CD8-positive, alpha-beta memory T cell (primary cell): ENCODE data around the gene GPX4. TPM values are rescaled to one million over a fixed set of nuclear protein-coding genes. Genes with fewer than 3 reads are reported as not detected.

Experiments
- CTCF ChIA-PET: fragments of 350-600 bp; sonication (Branson Sonifier 250); formaldehyde crosslinking; loops from one replicate; lab custom pipeline; 2021; ENCODE audit warnings: antibody characterized with exemption; lab: Charles Lee
- POLR2A ChIA-PET: fragments of 350-600 bp; sonication (Branson Sonifier 250); formaldehyde crosslinking; loops from one replicate; lab custom pipeline; 2021; ENCODE audit warnings: antibody characterized with exemption; lab: Charles Lee
- DNase-seq, 5 donors: peaks; one replicate each; pipeline versions ENCODE4 v3.0.0 to v3.0.0-alpha.2; 2020 to 2022; ENCODE audit warnings: mixed read lengths in 1 of 5
- H3K27ac ChIP-seq: one replicate; pipeline ENCODE4 v1.7.0; 2013; ENCODE audit warnings: low read depth, mild to moderate bottlenecking, low read length, moderate library complexity
- H3K27me3 ChIP-seq: 2 replicates; pipeline ENCODE4 v1.7.0; 2013; ENCODE audit warnings: low read length, mild to moderate bottlenecking; ENCODE audit not compliant: insufficient read depth, poor library complexity, severe bottlenecking
- H3K36me3 ChIP-seq: 2 replicates; pipeline ENCODE4 v1.7.0; 2013; ENCODE audit warnings: mild to moderate bottlenecking, low read length, moderate library complexity; ENCODE audit not compliant: insufficient read depth
- H3K4me1 ChIP-seq: 2 replicates; pipeline ENCODE4 v1.7.0; 2013; ENCODE audit warnings: mild to moderate bottlenecking, low read length, moderate library complexity; ENCODE audit not compliant: insufficient read depth
- H3K4me3 ChIP-seq: 2 replicates; pipeline ENCODE4 v1.7.0; 2013; ENCODE audit warnings: mild to moderate bottlenecking, low read length
- H3K9me3 ChIP-seq: 2 replicates; pipeline ENCODE4 v1.7.0; 2013; ENCODE audit warnings: mild to moderate bottlenecking, low read length
- H3K27ac Mint-ChIP-seq, 8 donors: one replicate each; pipeline ENCODE4 v1.8.0; 2020 to 2021; ENCODE audit warnings: mixed read lengths in 8 of 8, mild to moderate bottlenecking in 6 of 8, inconsistent platforms in 3 of 8, moderate library complexity in 3 of 8
- H3K27me3 Mint-ChIP-seq, 2 donors: one replicate each; pipeline ENCODE4 v1.8.0; 2020 to 2021; ENCODE audit warnings: mixed read lengths in 2 of 2, mild to moderate bottlenecking in 1 of 2, moderate library complexity in 1 of 2
- H3K36me3 Mint-ChIP-seq, 3 donors: one replicate each; pipeline ENCODE4 v1.8.0; 2020 to 2021; ENCODE audit warnings: mixed read lengths in 3 of 3, inconsistent platforms in 1 of 3, mild to moderate bottlenecking in 1 of 3
- H3K4me1 Mint-ChIP-seq, 3 donors: one replicate each; pipeline ENCODE4 v1.8.0; 2020 to 2021; ENCODE audit warnings: mixed read lengths in 3 of 3, inconsistent platforms in 1 of 3, mild to moderate bottlenecking in 1 of 3
- H3K4me3 Mint-ChIP-seq, 7 donors: one replicate each; pipeline ENCODE4 v1.8.0; 2020 to 2021; ENCODE audit warnings: mixed read lengths in 7 of 7, mild to moderate bottlenecking in 6 of 7, moderate library complexity in 4 of 7, inconsistent platforms in 2 of 7
- H3K9me3 Mint-ChIP-seq, 5 donors: one replicate each; pipeline ENCODE4 v1.8.0; 2020 to 2022; ENCODE audit warnings: mixed read lengths in 5 of 5, mild to moderate bottlenecking in 3 of 5, moderate library complexity in 2 of 5, inconsistent platforms in 1 of 5
- polyA plus RNA-seq: library from polyadenylated mRNA; unstranded; fragments of 300-500 nt; fragmentation: Illumina TruSeq; gene quantifications from one replicate; pipeline ENCODE4 v1.2.3, GENCODE V29; 2021
- total RNA-seq, 2 experiments: library from RNA; stranded (reverse); gene quantifications; one replicate each; pipeline ENCODE4 v1.2.3, GENCODE V29; 2021

Gene GPX4
- total and polyA plus RNA-seq, 3 experiments from 2014 or later: 222 to 373 (median 222) TPM

GRCh38 chr19:1065606-1066109 is 38.1 kb upstream of the GPX4 start:
- H3K27me3 Mint-ChIP-seq: no peaks in the 10 kb centered on the region
- Histone ChIP-seq H3K4me3 (peak overlapping the region; percentile 26), H3K27ac (no peak overlapping the region), H3K27me3 (no peaks in the 10 kb centered on the region), H3K36me3 (peaks cover 8% of the 10 kb centered on the region), H3K9me3 (no peaks in the 10 kb centered on the region), H3K4me1 (peaks cover 40% of the 10 kb centered on the region)
- H3K36me3 Mint-ChIP-seq: peaks cover 8 to 33% (median 9%) of the 10 kb centered on the region in 3 donors
- H3K27ac Mint-ChIP-seq: peak overlapping the region; percentile 26 to 96 (median 76)
- H3K9me3 Mint-ChIP-seq: no peaks in the 10 kb centered on the region
- DNase-seq: peak in 1 of 5 donors; percentile 49
- H3K4me1 Mint-ChIP-seq: peaks cover 21 to 54% (median 37%) of the 10 kb centered on the region in 3 donors
- ChIA-PET CTCF (interaction anchor here (1.2 to 5.6 kb wide), 6 partner anchors 8 to 47 kb away, joined by 5 to 264 read pairs (median 16); partner anchors contain the start of genes ABCA7, CNN2 and RNU6-2), POLR2A (interaction anchor here (1.0 to 17.4 kb wide), 7 partner anchors 8 to 128 kb away, joined by 3 to 737 read pairs (median 14); partner anchors contain the start of genes ABCA7, GPX4 and POLR2E)
- peak overlapping the region; percentile 10 to 100 (median 79) for H3K4me3 Mint-ChIP-seq

- H3K27me3 Mint-ChIP-seq: no peaks in the 10 kb centered on the region
- Histone ChIP-seq H3K4me3 (peak overlapping the region; percentile 54), H3K9me3 (no peaks in the 10 kb centered on the region), H3K36me3 (peaks cover 8% of the 10 kb centered on the region), H3K4me1 (peaks cover 45% of the 10 kb centered on the region), H3K27ac (peak overlapping the region; percentile 90), H3K27me3 (no peaks in the 10 kb centered on the region)
- peak in 1 of 5 donors; percentile 53 for DNase-seq
- H3K36me3 Mint-ChIP-seq: peaks cover 8 to 34% (median 9%) of the 10 kb centered on the region in 3 donors
- no peaks in the 10 kb centered on the region for H3K9me3 Mint-ChIP-seq
- H3K27ac Mint-ChIP-seq: peak overlapping the region in 5 of 8 donors; percentile 66 to 100 (median 85)
- ChIA-PET CTCF (interaction anchor here (0.7 to 5.6 kb wide), 10 partner anchors 9 to 128 kb away, joined by 3 to 264 read pairs (median 10); partner anchors contain the start of genes ABCA7 and CNN2), POLR2A (interaction anchor here (1.0 to 17.4 kb wide), 13 partner anchors 8 to 203 kb away, joined by 3 to 737 read pairs (median 14); partner anchors contain the start of genes ABCA7, CIRBP, CNN2 and GPX4)
- peak overlapping the region in 6 of 7 donors; percentile 29 to 100 (median 82) for H3K4me3 Mint-ChIP-seq
- peaks cover 21 to 54% (median 37%) of the 10 kb centered on the region in 3 donors for H3K4me1 Mint-ChIP-seq
These were observed 37.5 kb upstream of the GPX4 start for GRCh38 chr19:1066251-1066747.

- Mint-ChIP-seq H3K9me3 (no peaks in the 10 kb centered on the region), H3K27ac (peak within 1 kb of the TSS; percentile 91 to 100 (median 98)), H3K27me3 (no peaks in the 10 kb centered on the region), H3K36me3 (peaks cover 11 to 33% (median 11%) of the 10 kb centered on the region in 3 donors), H3K4me1 (peaks cover 24 to 58% (median 41%) of the 10 kb centered on the region in 3 donors), H3K4me3 (peak within 1 kb of the TSS; percentile 87 to 100 (median 96))
- Histone ChIP-seq H3K4me3 (peak within 1 kb of the TSS; percentile 81), H3K9me3 (no peaks in the 10 kb centered on the region), H3K36me3 (peaks cover 8% of the 10 kb centered on the region), H3K4me1 (peaks cover 49% of the 10 kb centered on the region), H3K27me3 (no peaks in the 10 kb centered on the region), H3K27ac (peak within 1 kb of the TSS; percentile 90)
- CTCF ChIA-PET: interaction anchor here (0.7 to 5.6 kb wide), 18 partner anchors 9 to 178 kb away, joined by 3 to 264 read pairs (median 6); partner anchors contain the start of genes ABCA7, CNN2, RNU6-2 and TMEM259
- POLR2A ChIA-PET: interaction anchor here (1.0 to 17.4 kb wide), 15 partner anchors 9 to 202 kb away, joined by 3 to 737 read pairs (median 12); partner anchors contain the start of genes ABCA7, CIRBP, CNN2 and GPX4
- DNase-seq: peak; percentile 82 to 93 (median 89)
These were observed 37.0 kb upstream of the GPX4 start, which contains the start of gene ARHGAP45 for GRCh38 chr19:1066748-1067340. TSS of gene ARHGAP45 (plus strand) at chr19:1067167. CDS start at chr19:1067406, 239 bp downstream.

- DNase-seq: peak; percentile 74 to 91 (median 84)
- Histone ChIP-seq H3K4me3 (peak overlapping the region; percentile 81), H3K4me1 (peaks cover 55% of the 10 kb centered on the region), H3K27me3 (no peaks in the 10 kb centered on the region), H3K36me3 (peaks cover 13% of the 10 kb centered on the region), H3K9me3 (no peaks in the 10 kb centered on the region), H3K27ac (peak overlapping the region; percentile 90)
- CTCF ChIA-PET: interaction anchor here (0.9 to 5.6 kb wide), 18 partner anchors 10 to 177 kb away, joined by 3 to 264 read pairs (median 6); partner anchors contain the start of genes ABCA7, CNN2, RNU6-2 and TMEM259
- no peaks in the 10 kb centered on the region for H3K27me3 Mint-ChIP-seq
- POLR2A ChIA-PET: interaction anchor here (0.6 to 17.4 kb wide), 20 partner anchors 10 to 270 kb away, joined by 3 to 737 read pairs (median 7); partner anchors contain the start of genes ABCA7, CIRBP, CNN2 and GPX4
- H3K9me3 Mint-ChIP-seq: no peaks in the 10 kb centered on the region
- H3K4me1 Mint-ChIP-seq: peaks cover 30 to 64% (median 46%) of the 10 kb centered on the region in 3 donors
- H3K4me3 Mint-ChIP-seq: peak overlapping the region; percentile 87 to 100 (median 96)
- peaks cover 12 to 37% (median 13%) of the 10 kb centered on the region in 3 donors for H3K36me3 Mint-ChIP-seq
- H3K27ac Mint-ChIP-seq: peak overlapping the region; percentile 91 to 100 (median 98)
These were observed 36.3 kb upstream of the GPX4 start for GRCh38 chr19:1067341-1067957.

- peaks cover 38 to 69% (median 55%) of the 10 kb centered on the region in 3 donors for H3K4me1 Mint-ChIP-seq
- H3K36me3 ChIP-seq: peaks cover 22% of the 10 kb centered on the region
- H3K27me3 ChIP-seq: no peaks in the 10 kb centered on the region
- H3K27me3 Mint-ChIP-seq: no peaks in the 10 kb centered on the region
- H3K4me3 ChIP-seq: peak overlapping the region; percentile 81
- DNase-seq: peak; percentile 50 to 89 (median 74)
- H3K9me3 ChIP-seq: no peaks in the 10 kb centered on the region
- peaks cover 63% of the 10 kb centered on the region for H3K4me1 ChIP-seq
- peak overlapping the region; percentile 87 to 100 (median 96) for H3K4me3 Mint-ChIP-seq
- H3K9me3 Mint-ChIP-seq: no peaks in the 10 kb centered on the region
- ChIA-PET POLR2A (interaction anchor here (0.6 to 17.4 kb wide), 18 partner anchors 10 to 271 kb away, joined by 3 to 737 read pairs (median 6); partner anchors contain the start of genes ABCA7, CIRBP, CNN2 and GPX4), CTCF (interaction anchor here (0.9 to 5.6 kb wide), 15 partner anchors 11 to 125 kb away, joined by 3 to 264 read pairs (median 6); partner anchors contain the start of genes ABCA7, CNN2, RNU6-2 and TMEM259)
- H3K27ac Mint-ChIP-seq: peak overlapping the region; percentile 91 to 100 (median 98)
- H3K36me3 Mint-ChIP-seq: peaks cover 13 to 45% (median 15%) of the 10 kb centered on the region in 3 donors
- peak overlapping the region; percentile 90 for H3K27ac ChIP-seq
These were observed 35.5 kb upstream of the GPX4 start for GRCh38 chr19:1068009-1069001.

- no peaks in the 10 kb centered on the region for H3K9me3 ChIP-seq
- H3K27me3 ChIP-seq: no peaks in the 10 kb centered on the region
- H3K4me3 ChIP-seq: peak overlapping the region; percentile 81
- peak overlapping the region; percentile 87 to 100 (median 96) for H3K4me3 Mint-ChIP-seq
- H3K27me3 Mint-ChIP-seq: no peaks in the 10 kb centered on the region
- peaks cover 41 to 69% (median 56%) of the 10 kb centered on the region in 3 donors for H3K4me1 Mint-ChIP-seq
- peak overlapping the region; percentile 90 for H3K27ac ChIP-seq
- peak overlapping the region; percentile 81 to 100 (median 98) for H3K27ac Mint-ChIP-seq
- POLR2A ChIA-PET: interaction anchor here (0.6 to 17.4 kb wide), 5 partner anchors 13 to 206 kb away, joined by 3 to 737 read pairs (median 4); partner anchors contain the start of genes CNN2 and FAM174C
- peak; percentile 64 to 83 (median 77) for DNase-seq
- H3K36me3 ChIP-seq: peaks cover 31% of the 10 kb centered on the region
- no peaks in the 10 kb centered on the region for H3K9me3 Mint-ChIP-seq
- H3K4me1 ChIP-seq: peaks cover 71% of the 10 kb centered on the region
- H3K36me3 Mint-ChIP-seq: peaks cover 13 to 54% (median 15%) of the 10 kb centered on the region in 3 donors
- CTCF ChIA-PET: interaction anchor here (4.9 to 12.8 kb wide), 3 partner anchors 13 to 40 kb away, joined by 62 to 264 read pairs (median 135); partner anchors contain the start of gene CNN2
These were observed 34.6 kb upstream of the GPX4 start for GRCh38 chr19:1069009-1069779.
